Measurements from ENCODE around the gene ABHD12.

The ABHD12 gene

GRCh38 chr20:25380945-25381614 lies 9.6 kb downstream of the ABHD12 start:
- no peak for DNase-seq (ENCODE audit: low spot score)

- no peak for DNase-seq (ENCODE audit: low spot score)
These were observed 11.5 kb downstream of the ABHD12 start for GRCh38 chr20:25378884-25379733.

DNA sequence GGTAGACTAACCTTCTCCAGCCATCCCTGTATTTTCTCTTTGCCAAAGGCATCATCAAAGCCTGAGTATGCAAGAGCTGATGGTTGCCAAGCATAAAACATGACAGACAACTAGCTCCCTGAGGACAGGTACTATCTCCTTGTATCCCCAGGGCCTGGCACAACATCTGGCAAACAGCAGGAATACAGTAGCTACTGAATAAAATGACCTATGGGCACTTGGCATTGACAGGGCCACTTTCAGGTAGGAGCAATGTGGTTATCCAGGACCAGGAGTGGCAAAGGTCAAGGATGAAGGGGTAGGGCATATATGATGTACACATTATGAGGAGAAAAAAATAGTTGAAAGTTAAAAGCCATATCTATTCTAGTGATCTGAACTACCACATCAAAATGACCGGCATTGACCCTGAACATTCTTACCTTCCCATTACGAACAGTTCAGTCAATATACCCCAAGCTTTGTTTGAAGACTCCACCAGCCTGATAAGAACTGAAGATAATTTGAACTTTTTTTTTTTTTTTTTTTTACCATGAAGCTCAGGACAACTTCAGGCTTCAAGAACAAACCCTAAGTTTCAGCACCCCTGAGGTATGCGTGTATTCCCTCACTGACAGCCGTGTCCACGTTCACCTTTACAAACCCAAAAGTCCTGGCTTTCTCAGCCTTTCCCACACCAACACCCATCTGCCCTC lies 12.3 kb downstream of the ABHD12 start:
- DNase-seq (ENCODE audit: low spot score): no peak

DNA sequence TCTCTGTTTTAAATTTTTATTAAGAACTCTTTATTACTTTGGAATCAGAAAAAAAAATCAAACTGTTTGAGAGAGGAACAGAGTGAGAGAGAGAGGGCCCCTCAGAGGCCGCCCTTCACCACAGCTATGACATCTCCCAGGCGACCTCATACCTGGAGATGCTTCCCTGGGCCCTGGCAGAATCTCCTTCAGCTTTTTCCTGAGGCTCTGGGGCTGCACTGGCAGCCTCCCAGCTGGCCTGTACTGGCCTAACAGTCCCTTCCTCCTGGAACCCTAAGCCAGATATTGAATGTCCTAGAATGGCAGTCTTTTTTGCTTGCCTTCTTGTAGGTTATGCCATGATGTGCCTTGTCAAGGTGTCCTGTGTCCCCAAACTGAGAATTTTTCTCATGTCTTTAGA lies 13.7 kb downstream of the ABHD12 start:
- no peak for DNase-seq (ENCODE audit: low spot score)

DNA sequence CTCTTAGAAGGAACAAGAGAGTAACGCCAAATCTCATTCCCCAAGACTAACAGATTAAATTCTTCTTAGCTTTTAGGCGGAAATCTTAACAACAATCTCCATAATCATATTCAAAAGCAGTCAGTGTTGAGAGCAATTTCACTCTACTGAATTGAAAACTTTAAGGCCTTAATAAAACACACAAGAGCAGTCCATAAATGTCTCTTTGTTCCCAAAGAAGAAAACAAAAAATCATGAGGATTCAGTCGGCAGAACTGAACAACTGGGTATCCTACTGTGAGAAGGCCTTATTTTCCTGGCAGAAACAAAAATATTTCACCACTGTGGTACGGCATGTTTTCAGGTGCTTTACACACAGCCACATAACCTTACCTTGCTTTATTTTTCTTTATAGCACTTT lies 14.4 kb downstream of the ABHD12 start:
- no peak for DNase-seq (ENCODE audit: low spot score)

- no peak for DNase-seq (ENCODE audit: low spot score)
These were observed 15.8 kb downstream of the ABHD12 start for GRCh38 chr20:25374842-25375241.

- DNase-seq (ENCODE audit: low spot score): peak; percentile 37
These were observed 17.9 kb downstream of the ABHD12 start for GRCh38 chr20:25372584-25373336.

GRCh38 chr20:25369971-25370370 lies 20.7 kb downstream of the ABHD12 start:
- no peak for DNase-seq (ENCODE audit: low spot score)

- no peak for DNase-seq (ENCODE audit: low spot score)
These were observed 21.1 kb downstream of the ABHD12 start for GRCh38 chr20:25369529-25369928.

DNA sequence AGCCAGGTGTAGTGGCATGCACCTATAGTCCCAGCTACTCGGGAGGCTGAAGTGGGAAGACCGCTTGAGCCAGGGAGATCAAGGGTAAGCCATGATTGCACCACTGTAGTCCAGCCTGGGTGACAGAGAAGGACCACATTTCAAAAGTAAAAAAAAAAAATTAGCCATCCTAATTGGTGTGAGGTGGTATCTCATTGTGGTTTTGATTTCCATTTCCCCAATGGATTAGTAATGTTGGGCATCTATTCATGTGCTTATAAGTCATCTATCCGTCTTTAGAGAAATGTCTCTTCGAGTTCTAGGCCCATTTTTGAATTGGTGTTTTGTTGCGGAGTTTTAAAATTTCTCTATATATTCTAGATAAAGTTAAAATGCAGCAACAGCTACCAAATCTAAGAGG lies 21.7 kb downstream of the ABHD12 start:
- no peak for DNase-seq (ENCODE audit: low spot score)

GRCh38 chr20:25368526-25368925 lies 22.1 kb downstream of the ABHD12 start:
- no peak for DNase-seq (ENCODE audit: low spot score)

GRCh38 chr20:25364879-25365699 lies 25.5 kb downstream of the ABHD12 start:
- DNase-seq (ENCODE audit: low spot score): no peak

GRCh38 chr20:25364180-25364788 lies 26.4 kb downstream of the ABHD12 start:
- DNase-seq (ENCODE audit: low spot score): no peak

- DNase-seq (ENCODE audit: low spot score): no peak
These were observed 29.4 kb downstream of the ABHD12 start for GRCh38 chr20:25361287-25361683.

GRCh38 chr20:25360631-25361286 lies 29.9 kb downstream of the ABHD12 start:
- peak; percentile 29 for DNase-seq (ENCODE audit: low spot score)

DNA sequence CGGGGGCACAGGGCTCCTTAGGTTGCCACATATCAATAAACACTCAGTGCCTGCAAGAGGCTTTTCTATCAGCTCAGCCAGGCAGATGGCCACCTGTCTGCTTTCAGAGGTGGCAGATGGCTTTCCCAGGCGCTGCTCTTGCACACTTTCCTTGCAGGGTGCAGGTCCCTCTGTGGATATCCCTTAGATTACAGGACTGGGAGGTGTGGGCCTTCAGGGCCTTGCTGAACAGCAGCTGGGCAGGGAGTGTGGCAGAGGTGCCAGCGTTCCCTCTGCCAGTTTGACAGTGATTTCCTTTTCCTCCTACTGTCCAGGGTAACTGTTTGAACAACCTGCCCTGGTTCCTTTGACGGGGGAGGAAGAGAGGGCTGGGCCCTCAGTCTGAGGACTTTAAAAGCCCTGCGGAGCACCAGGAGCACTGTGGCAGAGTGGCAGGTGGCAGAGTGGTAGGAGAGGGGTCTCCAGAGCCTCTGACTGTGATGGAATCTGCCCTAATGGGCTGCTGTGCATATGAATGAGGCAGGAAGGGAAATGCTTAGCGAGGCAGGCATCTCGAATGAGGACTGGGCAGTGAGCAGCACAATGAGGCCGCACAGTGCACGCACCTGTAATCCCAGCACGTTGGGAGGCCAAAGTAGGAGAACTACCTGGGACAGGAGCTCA lies 34.2 kb downstream of the ABHD12 start:
- DNase-seq (ENCODE audit: low spot score): no peak

GRCh38 chr20:25355866-25356265 lies 34.8 kb downstream of the ABHD12 start:
- no peak for DNase-seq (ENCODE audit: low spot score)

DNA sequence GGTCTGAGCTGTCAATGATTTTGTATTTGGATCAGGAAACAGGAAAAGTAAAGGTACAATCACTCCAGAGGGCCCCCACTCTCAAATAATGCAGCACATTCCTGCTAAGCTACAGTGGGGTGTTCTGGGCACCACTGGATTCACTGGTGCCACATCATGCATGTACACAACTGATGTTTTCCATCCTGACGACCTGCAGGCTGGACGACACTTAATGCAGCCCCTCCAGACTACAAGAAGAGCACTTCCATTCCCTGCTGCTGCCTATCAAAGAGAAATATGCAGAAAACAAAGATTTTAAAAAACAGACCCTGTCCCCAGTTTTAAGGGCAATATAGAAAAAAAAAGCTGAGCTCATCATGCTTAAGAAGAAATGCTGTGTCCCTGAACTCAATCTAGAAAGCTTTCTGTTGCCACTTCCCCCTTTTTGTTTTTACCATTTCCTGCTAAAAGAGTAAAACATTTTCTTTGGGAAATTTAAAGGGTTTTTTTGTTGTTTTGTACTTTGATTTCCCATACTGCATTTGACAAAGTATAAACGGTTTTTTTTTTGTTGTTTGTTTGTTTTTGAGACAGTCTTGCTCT lies 35.5 kb downstream of the ABHD12 start:
- DNase-seq (ENCODE audit: low spot score): no peak
